Lower leg skin (tissue), 4 donors: ENCODE results near the gene TAP1. TPM values are rescaled to one million over a fixed set of nuclear protein-coding genes. Genes with fewer than 3 reads are reported as not detected.

Experiments
- DNase-seq, 2 donors: peaks; one replicate each; pipeline ENCODE4 v3.0.0-alpha.2; 2019; ENCODE audit warnings: low spot score in 2 of 2
- H3K4me3 ChIP-seq: fragments of 200-600 bp; sonication (generic); 2 replicates; pipeline ENCODE4 v1.5.1; 2017; ENCODE audit warnings: mild to moderate bottlenecking, low read depth; ENCODE audit not compliant: poor library complexity, severe bottlenecking
- POLR2A ChIP-seq, 2 donors: fragments of 450-650 bp; IDR thresholded peaks; one replicate each; pipeline ENCODE4 v1.6.1; 2016 to 2017; ENCODE audit warnings: antibody characterized with exemption in 2 of 2, mild to moderate bottlenecking in 1 of 2, moderate library complexity in 1 of 2
- WGBS, 2 donors: methylation state at CpG; one replicate each; pipeline ENCODE4 v1.1.5; 2018; 5-methylcytosine and 5-hydroxymethylcytosine counted together
- intact Hi-C: fragments of 100-400 bp; cut with DNase I; formaldehyde crosslinking; loops from one replicate; pipeline ENCODE4 v1.15.0; 2023; ENCODE audit warnings: low total_unique reads
- total RNA-seq, 4 donors: library from RNA; depleted of rRNA; stranded (reverse); fragments of >200 nt; gene quantifications; one replicate each; pipeline ENCODE4 v1.1.0, GENCODE V29; 2016
- TF ChIP-seq, protein P1 (sequence below), 3 donors: fragments of 450-650 bp; IDR thresholded peaks; one replicate each; pipeline ENCODE4 v1.5.1; 2016; ENCODE audit warnings: antibody characterized with exemption in 3 of 3, mild to moderate bottlenecking in 3 of 3, moderate library complexity in 2 of 3

Gene TAP1
- total RNA-seq, 4 donors from 2014 or later: 90.7 to 113 (median 105) TPM

DNA sequence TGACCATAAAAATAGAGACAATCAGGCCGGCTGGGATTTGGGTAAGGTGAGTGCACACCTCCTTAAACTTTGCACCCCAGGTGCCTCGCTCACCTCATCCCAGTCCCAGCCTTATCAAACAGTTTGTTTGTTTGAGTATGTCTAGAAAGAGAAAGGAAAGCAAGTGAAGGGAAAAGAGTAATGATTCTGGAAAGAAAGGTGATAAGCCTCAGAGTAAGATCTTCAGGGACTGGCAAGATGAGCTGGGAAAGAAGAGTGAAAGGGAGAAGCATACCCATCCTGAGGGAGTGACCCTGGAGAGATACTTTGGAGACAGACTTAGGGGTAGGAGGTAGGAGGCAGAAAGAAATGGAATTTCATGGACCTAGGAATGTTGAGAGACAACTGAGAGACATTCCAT is 16.6 kb downstream of the TAP1 start:
- no peak for TF ChIP-seq POLR2A (IDR thresholded peaks at IDR 0.05)
- TF ChIP-seq, protein P1, sequence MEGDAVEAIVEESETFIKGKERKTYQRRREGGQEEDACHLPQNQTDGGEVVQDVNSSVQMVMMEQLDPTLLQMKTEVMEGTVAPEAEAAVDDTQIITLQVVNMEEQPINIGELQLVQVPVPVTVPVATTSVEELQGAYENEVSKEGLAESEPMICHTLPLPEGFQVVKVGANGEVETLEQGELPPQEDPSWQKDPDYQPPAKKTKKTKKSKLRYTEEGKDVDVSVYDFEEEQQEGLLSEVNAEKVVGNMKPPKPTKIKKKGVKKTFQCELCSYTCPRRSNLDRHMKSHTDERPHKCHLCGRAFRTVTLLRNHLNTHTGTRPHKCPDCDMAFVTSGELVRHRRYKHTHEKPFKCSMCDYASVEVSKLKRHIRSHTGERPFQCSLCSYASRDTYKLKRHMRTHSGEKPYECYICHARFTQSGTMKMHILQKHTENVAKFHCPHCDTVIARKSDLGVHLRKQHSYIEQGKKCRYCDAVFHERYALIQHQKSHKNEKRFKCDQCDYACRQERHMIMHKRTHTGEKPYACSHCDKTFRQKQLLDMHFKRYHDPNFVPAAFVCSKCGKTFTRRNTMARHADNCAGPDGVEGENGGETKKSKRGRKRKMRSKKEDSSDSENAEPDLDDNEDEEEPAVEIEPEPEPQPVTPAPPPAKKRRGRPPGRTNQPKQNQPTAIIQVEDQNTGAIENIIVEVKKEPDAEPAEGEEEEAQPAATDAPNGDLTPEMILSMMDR (IDR thresholded peaks at IDR 0.05): no peak
- intact Hi-C loops: no loop called here
- whole genome bisulfite sequencing, 2 donors: 89 to 90% methylated on average over 2 of the region's 2 CpGs
- no peak overlapping the region for H3K4me3 ChIP-seq
- DNase-seq: no peak

DNA sequence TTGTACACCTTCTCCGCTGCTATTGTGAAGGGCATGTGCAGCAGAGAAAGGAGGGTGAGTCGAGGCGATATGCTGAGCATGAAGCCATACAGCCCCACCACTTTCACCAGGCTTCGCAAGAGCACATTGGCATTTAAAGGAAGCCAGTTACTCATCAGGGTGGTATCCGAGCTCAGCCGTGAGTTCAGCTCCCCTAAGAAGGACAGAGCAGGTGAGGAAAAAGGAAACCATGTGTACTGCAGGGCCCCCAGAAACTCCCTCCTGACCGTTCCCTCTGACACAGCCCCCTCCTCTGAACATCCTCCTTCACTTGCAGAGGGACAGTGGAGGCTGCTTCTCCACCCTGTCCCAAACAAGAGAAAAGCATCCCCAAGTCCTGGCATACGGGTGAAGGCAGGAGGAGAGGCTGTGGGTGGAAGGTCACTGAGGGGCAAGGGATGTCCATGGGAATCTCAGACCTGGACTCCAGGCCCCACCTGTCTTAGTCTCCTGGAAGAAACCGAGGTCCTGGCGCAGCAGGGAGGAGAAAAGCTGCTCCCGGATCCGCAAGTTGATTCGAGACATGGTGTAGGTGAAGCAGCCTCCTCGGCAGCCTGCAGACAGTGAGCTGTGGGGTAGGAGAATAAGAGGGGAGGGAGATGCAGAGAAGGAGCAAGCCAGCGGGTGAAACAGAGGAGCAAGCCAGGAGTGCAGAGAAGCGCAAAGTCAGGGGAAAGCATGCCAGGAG is 18.2 kb downstream of the TAP1 start:
- WGBS, 2 donors: 95 to 97% methylated on average over 15 to 16 of the region's 16 CpGs
- no peak for TF ChIP-seq POLR2A (IDR thresholded peaks at IDR 0.05)
- TF ChIP-seq, protein P1 (IDR thresholded peaks at IDR 0.05): no peak
- H3K4me3 ChIP-seq: no peak overlapping the region
- DNase-seq: no peak
- intact Hi-C loops: no loop called here

DNA sequence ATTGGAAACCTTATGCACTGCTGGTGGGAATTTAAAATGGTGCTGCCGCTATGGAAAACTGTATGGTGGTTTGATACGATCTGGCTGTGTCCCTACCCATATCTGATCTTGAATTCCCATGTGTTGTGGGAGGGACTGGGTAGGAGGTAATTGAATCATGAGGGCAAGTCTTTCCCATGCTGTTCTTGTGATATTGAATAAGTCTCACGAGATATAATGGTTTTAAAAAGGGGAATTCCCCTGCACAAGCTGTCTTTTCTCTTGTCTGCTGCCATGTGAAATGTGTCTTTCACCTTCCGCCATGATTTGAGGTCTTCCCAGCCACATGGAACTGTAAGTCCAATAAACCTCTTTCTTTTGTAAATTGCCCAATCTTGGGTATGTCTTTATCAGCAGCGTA is 19.8 kb downstream of the TAP1 start:
- 83% methylated on average over 5 of the region's 5 CpGs for WGBS, 2 donors
- intact Hi-C loops: no loop called here
- TF ChIP-seq, protein P1 (IDR thresholded peaks at IDR 0.05): no peak
- no peak for TF ChIP-seq POLR2A (IDR thresholded peaks at IDR 0.05)
- no peak for DNase-seq
- H3K4me3 ChIP-seq: no peak overlapping the region

DNA sequence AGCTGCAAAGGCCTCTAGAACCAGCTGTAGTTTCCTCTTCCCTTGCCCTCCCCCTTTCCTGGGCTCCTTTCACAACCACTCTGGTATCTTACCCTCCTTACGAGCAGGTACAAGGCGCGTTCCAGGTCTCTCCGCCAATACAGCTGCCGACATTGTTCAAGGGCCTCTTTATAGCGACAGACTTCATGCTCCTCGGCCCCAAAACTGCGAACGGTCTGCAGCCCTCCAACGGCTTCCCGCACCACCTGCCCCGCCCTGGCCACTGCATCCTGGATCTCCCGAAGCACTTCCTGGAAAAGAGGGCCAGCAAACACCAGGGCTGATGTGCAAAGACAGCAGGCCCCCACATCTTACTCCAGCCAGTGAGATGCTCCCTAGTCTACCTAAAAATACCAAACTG is 21.0 kb downstream of the TAP1 start:
- 82 to 88% methylated on average over 13 of the region's 13 CpGs for WGBS, 2 donors
- no peak for TF ChIP-seq POLR2A (IDR thresholded peaks at IDR 0.05)
- TF ChIP-seq, protein P1 (IDR thresholded peaks at IDR 0.05): no peak
- intact Hi-C loops: no loop called here
- no peak overlapping the region for H3K4me3 ChIP-seq
- DNase-seq: no peak

DNA sequence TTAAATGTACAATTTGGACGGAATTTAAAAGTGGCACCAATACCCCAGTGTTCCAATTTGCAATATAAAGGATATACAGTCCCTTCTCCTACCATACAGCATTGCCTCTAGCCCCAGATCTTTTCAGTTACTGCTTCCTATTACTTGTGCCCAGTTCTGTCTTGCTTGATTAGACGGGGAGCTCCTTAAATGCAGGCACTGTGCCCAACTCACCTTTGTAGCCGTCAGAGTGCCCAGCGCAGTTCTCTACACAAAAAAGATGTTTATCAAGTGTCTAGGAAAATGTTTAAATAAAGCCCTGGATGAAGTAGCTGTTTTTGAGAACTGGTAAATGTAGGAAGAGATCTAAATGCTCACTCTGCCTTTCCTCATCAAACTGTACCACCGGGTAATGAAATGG is 22.6 kb downstream of the TAP1 start:
- 91 to 92% methylated on average over 5 of the region's 5 CpGs for WGBS, 2 donors
- no peak overlapping the region for H3K4me3 ChIP-seq
- no peak for TF ChIP-seq POLR2A (IDR thresholded peaks at IDR 0.05)
- TF ChIP-seq, protein P1 (IDR thresholded peaks at IDR 0.05): no peak
- no peak for DNase-seq
- intact Hi-C loops: no loop called here

DNA sequence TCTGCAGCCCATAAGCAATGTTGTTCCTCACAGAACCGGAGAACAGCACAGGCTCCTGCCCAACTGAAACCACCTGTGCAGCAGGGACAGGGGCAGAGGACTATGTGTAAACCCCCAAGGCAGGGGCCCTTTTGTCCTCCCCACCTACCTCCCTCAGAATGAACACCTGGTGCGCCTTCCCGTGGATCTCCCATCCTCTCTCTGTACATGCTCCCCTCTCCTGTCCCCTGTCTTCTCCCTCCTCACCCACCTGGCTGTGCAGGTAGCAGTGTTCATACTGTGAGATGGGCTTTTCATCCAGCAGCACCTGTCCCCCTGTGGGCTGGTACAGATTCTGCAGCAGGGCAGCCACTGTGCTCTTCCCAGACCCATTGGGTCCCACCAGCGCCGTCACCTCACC is 23.5 kb downstream of the TAP1 start:
- no peak for TF ChIP-seq POLR2A (IDR thresholded peaks at IDR 0.05)
- TF ChIP-seq, protein P1 (IDR thresholded peaks at IDR 0.05): no peak
- H3K4me3 ChIP-seq: no peak overlapping the region
- intact Hi-C loops: no loop called here
- WGBS, 2 donors: 92 to 98% methylated on average over 5 of the region's 5 CpGs
- no peak for DNase-seq
